HG03342 (cell line): ENCODE data around the gene COL4A3.

Experiments
- ATAC-seq: cut with Tn5 transposase; IDR thresholded peaks from one replicate; pipeline ENCODE4 v1.9.1; 2021; ENCODE audit warnings: mild to moderate bottlenecking, moderate library complexity; ENCODE audit not compliant: unreplicated experiment

The COL4A3 gene

DNA sequence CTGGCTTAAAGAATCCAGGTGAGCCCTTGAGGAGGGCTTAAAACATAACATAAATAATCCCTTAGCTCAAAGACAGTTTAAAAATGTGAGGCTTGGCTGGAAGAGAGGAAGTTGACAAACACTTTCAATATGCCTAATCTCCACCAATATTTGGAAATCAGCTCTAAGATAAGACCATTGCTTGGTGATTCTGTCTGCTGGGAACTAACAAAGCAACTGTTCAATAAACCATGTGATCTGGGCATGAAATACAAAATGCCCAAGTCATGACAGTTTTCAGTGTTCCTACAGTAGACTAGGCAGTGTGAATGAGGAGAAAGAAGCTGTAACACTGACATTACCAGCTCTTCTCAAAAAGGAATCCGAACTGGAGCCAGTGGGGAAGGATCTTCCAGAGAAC, 171.3 kb downstream of the COL4A3 start:
- ATAC-seq = no peak

DNA sequence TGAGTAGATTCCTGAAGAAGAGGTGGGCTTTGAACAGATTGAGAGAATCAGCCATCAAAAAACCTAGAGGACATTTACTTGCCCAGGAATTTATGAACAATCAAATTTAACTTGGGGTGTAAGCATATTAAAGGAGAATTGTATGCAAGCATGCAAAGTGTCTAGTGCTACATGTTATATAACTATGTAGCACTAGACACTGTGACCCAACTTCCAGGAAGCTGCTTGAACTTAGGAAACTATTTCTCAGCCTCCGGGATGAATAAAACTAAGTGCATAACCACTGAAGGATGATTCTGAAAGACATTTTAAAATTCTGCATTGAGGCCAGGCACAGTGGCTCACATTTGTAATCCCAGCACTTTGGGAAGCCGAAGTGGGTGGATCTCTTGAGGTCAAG, 173.0 kb downstream of the COL4A3 start:
- no peak for ATAC-seq

DNA sequence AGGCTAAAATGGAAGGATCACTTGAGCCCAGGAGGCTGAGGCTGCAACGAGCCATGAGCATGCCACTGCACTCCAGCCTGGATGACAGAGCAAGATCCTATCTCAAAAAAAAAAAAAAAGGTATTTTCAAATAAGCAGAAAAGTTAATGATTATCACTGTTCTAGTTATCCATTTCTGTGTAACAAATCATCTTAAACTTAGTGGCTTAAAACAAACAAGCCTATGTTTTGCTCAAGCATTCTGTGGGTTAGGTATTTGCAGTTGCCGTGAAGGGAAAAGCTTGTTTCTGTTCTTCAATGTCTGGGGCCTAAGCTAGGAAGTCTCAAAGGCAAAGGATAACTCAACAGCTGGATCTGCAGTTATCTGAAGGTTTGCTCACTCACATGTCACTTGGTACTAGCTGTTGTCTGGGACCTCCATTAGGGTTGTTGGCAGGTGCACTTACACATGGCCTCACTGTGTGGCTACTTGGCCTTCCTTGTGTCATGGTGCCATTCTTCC, 174.7 kb downstream of the COL4A3 start:
- ATAC-seq = no peak

DNA sequence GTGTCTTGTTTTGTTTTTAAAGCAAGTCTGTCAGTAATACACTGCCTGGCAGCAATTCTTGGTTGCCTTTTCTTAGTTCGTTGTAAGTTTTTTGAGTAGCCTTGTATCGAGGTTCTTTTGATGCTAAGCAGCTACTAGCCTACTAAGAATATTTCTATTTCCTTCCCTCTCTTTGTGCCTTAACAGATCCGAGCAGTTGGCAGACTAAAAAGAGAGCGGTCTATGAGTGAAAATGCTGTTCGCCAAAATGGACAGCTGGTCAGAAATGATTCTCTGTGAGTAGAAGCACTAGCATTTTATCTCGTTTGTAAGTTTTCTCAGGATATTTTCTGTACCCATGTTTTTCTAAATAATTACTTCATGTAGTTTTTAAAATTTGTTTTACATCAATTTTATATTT, 175.7 kb downstream of the COL4A3 start:
- no peak for ATAC-seq

DNA sequence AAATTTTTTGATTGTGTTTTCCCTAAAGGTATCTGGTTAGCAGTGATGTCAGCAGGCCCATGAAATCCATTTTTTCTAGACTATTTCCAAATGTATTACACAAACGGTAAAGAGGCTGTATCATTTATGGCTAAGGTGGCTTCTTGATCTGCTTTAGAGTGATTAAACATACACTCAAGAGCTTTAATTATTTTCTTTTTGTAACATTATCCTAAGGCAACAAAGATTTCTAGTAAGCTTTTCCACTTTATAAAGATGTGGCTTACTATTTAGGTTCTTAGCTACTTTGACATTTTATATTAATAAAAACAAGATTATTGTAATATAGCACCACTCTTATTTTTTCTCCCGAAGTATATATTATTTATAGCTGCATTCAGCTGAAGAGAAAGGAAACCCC, 177.1 kb downstream of the COL4A3 start:
- no peak for ATAC-seq

DNA sequence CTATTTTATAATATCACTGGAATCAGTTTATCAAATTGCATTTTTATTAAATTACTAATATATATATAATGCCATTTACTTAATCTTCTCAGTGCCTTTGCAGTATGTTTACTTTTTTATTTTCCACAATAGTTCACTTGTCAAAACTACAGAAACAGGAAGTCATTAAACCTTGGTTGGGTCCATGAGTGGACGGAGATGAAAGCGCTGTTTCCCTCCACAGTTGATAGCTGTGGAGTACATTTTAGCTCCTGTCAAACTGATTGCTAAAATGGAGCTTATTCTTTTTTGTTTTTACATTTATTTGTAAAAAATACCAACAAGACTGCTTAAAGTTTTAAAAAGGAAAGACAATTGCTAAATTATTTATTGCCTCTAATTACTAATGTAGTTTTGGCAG, 179.8 kb downstream of the COL4A3 start:
- ATAC-seq = no peak

DNA sequence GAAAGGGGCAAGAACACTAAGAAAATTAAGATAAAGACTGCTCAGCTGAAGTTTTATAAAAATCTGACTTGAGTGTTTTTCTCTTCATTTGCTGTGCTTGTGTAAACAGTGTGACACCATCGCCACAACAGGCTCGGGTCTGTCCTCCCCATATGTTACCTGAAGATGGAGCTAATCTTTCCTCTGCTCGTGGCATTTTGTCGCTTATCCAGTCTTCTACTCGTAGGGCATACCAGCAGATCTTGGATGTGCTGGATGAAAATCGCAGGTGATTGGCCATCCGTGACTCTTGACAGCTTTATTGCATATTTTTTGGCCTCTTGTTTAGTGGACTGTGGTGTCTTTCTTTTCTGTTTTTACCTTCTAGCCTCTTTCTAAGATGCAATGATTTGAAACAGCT, 182.7 kb downstream of the COL4A3 start:
- no peak for ATAC-seq

DNA sequence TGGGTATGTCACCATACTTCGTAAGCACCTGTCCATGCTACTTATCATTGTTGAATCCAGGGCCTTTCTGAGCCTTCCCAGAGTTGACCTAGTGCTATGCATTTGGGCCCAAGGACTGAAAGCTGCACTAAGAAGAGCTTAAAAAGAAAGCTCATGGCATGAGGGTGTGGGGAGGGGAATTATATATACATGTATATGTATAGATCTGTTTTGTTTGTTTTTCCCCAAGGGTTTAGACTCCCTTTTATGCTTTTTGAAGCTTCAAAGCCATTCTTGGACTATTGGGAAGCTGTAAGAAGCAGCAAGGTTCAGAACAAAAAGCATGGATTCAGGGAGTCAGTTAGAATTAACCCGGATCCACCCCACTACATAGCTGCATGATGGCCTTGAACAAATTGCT, 183.9 kb downstream of the COL4A3 start:
- no peak for ATAC-seq

DNA sequence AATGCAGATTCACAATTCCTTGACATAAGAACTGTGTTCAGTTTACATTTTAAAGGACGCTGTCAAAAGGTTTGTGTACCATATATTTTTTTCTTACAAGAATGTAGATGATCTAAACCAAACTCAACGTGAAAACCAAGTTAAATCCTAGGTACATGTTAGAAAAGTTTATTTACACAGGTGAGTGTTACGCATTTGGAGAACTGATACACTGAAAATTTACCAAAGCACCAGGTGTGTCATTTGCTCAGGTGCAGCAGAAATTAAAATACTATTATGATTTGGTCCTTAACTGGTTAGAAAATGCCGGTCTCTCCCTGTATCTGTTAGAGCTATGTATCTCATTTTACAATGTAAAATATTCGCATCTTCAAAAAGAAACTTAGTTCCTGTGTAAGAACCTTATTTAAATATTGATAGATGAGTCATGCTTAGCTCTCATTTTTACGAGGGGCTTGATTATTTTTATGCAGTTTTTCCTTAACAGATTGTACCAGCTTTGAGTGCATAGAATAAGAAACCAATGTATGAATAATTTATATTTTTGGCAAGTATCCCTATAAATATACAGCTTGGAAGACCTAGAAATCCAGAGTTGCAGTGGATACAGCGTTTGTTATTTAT, 185.7 kb downstream of the COL4A3 start:
- no peak for ATAC-seq

DNA sequence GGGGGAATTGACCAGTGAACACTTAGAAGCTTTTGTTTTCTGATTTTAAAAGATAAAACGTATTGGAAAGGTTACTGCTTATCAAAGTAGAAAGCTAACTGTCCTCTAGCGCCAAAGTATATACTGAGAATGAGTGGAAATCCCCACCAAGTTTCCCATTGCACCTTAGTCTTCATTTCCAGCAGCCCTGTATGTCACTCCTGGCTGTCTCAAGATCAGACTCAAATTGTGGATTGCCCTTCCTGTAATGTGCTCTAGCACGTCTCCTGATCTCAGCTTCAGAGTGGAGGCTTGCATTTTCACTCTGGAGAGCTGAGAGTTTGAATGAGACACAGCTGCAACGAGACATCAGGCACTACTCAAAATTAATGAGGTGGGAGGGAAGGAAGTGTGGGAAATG, 187.2 kb downstream of the COL4A3 start:
- peak; percentile 71 for ATAC-seq

DNA sequence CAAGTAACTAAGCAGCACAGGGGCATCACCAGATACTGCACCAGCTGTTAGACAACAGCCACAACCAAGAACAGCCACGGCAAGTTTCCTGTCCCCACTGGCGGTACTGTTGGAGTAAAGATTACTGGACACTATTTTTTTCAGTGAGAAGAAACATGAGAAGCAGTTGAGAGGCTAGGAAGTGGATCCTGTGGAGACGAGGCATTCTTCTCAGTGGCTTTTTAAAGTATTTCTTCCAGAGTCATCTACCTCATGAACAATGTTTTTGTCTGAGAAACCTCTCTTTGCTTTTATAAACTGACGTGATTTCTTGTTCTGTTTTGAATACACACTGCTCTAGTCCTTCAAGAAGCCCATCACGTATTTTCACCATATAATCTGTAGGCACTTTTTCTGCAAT, 195.9 kb downstream of the COL4A3 start:
- no peak for ATAC-seq

DNA sequence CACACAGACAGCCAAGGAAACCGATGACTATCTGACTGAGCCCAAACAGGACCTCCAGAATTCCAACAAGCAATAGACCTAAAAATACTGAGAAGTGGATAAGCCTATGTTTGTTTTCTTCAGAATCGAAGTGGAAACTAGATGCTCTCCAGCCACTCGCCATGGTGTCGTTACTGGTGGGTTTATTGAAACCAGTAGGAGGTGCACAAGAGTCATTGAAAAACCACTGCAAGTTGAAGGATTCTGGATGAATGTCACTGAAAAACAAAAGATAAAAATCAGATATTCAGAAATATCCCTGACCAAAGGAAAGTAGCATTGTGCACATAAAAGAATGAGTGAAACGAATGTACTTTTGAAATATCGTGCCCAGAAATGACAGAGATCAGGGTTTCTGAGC, 199.3 kb downstream of the COL4A3 start:
- ATAC-seq = no peak
